Gastrocnemius medialis (tissue), 4 donors: ENCODE data around the gene AFAP1.

Experiments used
- POLR2A ChIP-seq, 2 donors: fragments of 450-650 bp; IDR thresholded peaks; one replicate each; pipeline ENCODE4 v1.6.1; 2017; ENCODE audit warnings: antibody characterized with exemption in 2 of 2, mild to moderate bottlenecking in 2 of 2, moderate library complexity in 2 of 2
- TF ChIP-seq, protein P1 (sequence below), 5 experiments: fragments of 450-650 bp in 3 of 5; fragments of 200-600 bp in 2 of 5; sonication (generic) in 2 of 5; IDR thresholded peaks in 4 of 5; conservative IDR thresholded peaks in 1 of 5; 1 replicate in 4 of 5; 2 replicates in 1 of 5; pipeline ENCODE4 v1.5.1; 2016 to 2019; ENCODE audit warnings: antibody characterized with exemption in 5 of 5, mild to moderate bottlenecking in 3 of 5, moderate library complexity in 3 of 5

DNA sequence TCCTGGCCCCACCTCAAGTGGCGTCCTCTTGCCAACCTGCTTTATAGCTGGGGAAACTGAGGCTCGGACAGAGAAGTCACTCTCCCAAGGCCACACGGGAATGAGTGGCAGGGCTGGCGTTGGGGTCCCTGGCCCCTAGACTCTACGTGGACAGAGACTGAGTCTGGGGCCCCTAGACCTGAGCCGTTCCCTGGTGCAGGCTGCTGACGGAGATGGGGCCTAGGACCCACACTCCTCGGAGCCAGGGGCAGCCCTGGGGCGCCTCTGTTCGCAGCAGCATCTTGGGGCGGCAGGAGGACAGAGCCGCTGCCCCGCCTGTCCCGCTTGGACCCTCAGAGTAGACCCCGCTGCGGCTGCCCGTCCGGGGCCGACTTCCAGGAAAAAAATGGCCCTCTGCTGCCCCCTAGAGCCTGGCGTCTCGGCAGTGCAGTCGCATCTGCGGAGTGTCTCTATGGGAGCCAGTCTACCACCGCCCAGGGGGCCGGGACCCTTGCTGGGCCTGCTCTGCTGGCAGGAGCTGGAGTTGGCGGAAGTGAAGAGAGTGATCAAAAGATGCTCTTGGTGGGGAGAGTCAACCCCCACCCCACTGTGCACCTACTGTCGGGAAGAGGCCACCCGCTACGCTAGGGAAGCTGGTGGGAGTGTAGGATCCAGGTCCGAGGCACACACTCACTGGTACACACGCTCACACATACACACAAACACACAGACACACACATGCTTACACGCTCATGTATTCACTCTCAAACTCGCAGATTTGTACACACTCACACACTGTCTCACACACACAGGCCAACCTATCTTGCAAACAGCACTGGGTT lies 220.1 kb downstream of the AFAP1 start:
- TF ChIP-seq, protein P1, sequence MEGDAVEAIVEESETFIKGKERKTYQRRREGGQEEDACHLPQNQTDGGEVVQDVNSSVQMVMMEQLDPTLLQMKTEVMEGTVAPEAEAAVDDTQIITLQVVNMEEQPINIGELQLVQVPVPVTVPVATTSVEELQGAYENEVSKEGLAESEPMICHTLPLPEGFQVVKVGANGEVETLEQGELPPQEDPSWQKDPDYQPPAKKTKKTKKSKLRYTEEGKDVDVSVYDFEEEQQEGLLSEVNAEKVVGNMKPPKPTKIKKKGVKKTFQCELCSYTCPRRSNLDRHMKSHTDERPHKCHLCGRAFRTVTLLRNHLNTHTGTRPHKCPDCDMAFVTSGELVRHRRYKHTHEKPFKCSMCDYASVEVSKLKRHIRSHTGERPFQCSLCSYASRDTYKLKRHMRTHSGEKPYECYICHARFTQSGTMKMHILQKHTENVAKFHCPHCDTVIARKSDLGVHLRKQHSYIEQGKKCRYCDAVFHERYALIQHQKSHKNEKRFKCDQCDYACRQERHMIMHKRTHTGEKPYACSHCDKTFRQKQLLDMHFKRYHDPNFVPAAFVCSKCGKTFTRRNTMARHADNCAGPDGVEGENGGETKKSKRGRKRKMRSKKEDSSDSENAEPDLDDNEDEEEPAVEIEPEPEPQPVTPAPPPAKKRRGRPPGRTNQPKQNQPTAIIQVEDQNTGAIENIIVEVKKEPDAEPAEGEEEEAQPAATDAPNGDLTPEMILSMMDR (IDR thresholded peaks at IDR 0.05 in 4 of 5, conservative IDR thresholded peaks at IDR 0.05 in 1 of 5) = peak; percentile 15 to 77 (median 63)
- TF ChIP-seq POLR2A (IDR thresholded peaks at IDR 0.05) = no peak
